HepG2 (cell line): Measurements from ENCODE around the gene PRM3. TPM values are rescaled to one million over a fixed set of nuclear protein-coding genes. Genes with fewer than 3 reads are reported as not detected.

ENCODE experiments used
- CAMTA2 ChIP-seq: sonication (generic); formaldehyde crosslinking; IDR thresholded peaks from 2 replicates; pipeline ENCODE4 v1.4.0; 2020; ENCODE audit warnings: mild to moderate bottlenecking, missing genetic modification reagents, borderline replicate concordance
- EHMT2 ChIP-seq: fragments of 200-600 bp; sonication (generic); IDR thresholded peaks from 2 replicates; pipeline ENCODE4 v1.7.0; 2017; ENCODE audit warnings: antibody characterized with exemption, low read depth, low read length, borderline replicate concordance
- HMGA1 ChIP-seq: sonication (generic); formaldehyde crosslinking; conservative IDR thresholded peaks from 2 replicates; pipeline ENCODE4 v1.4.0; 2020; ENCODE audit warnings: missing genetic modification reagents
- TBP ChIP-seq: sonication (generic); formaldehyde crosslinking; IDR thresholded peaks from 2 replicates; pipeline ENCODE4 v1.5.0; 2020; ENCODE audit warnings: missing genetic modification reagents
- ZFP82 ChIP-seq: sonication (generic); formaldehyde crosslinking; IDR thresholded peaks from 2 replicates; pipeline ENCODE4 v1.5.1; 2020; ENCODE audit warnings: mild to moderate bottlenecking, missing genetic modification reagents, borderline replicate concordance
- ZNF326 ChIP-seq: sonication (generic); formaldehyde crosslinking; IDR thresholded peaks from 2 replicates; pipeline ENCODE4 v1.4.0; 2020; ENCODE audit warnings: missing genetic modification reagents, borderline replicate concordance
- ZNF383 ChIP-seq: sonication (generic); formaldehyde crosslinking; IDR thresholded peaks from 2 replicates; pipeline ENCODE4 v1.4.0; 2020; ENCODE audit warnings: missing genetic modification reagents, mild to moderate bottlenecking, borderline replicate concordance
- ZNF879 ChIP-seq: sonication (generic); formaldehyde crosslinking; IDR thresholded peaks from 2 replicates; pipeline ENCODE4 v1.8.1; 2023; ENCODE audit warnings: missing genetic modification reagents
- ZSCAN29 ChIP-seq: sonication (generic); formaldehyde crosslinking; conservative IDR thresholded peaks from 2 replicates; pipeline ENCODE4 v1.4.0; 2020; ENCODE audit warnings: mild to moderate bottlenecking, missing genetic modification reagents
- polyA plus RNA-seq, 8 experiments: library from polyadenylated mRNA; depleted of rRNA in 3 of 8; stranded (reverse) in 7 of 8; unstranded in 1 of 8; fragments of >200 nt; fragmentation: Illumina TruSeq in 4 of 8; extraction: Trizol in 4 of 8; gene quantifications; 2 replicates each; pipeline versions ENCODE4 v1.2.1 to v1.2.3, GENCODE V29; 2011 to 2016; ENCODE audit warnings: low read depth in 4 of 8, missing spikeins in 1 of 8, mixed read lengths in 1 of 8; ENCODE audit not compliant: insufficient read depth in 1 of 8
- total RNA-seq, 5 experiments: library from RNA; depleted of rRNA; stranded (reverse); fragments of >200 nt; fragmentation: Illumina TruSeq; extraction: Trizol; gene quantifications; 2 replicates each; pipeline ENCODE4 v1.2.3, GENCODE V29; 2016; ENCODE audit warnings: low read depth in 1 of 5
- TF ChIP-seq, protein P1 (sequence below): sonication (generic); formaldehyde crosslinking; IDR thresholded peaks from 2 replicates; pipeline ENCODE4 v1.9.0; 2021; ENCODE audit warnings: missing genetic modification reagents, borderline replicate concordance
- TF ChIP-seq, protein P2 (sequence below): sonication (generic); formaldehyde crosslinking; IDR thresholded peaks from 2 replicates; pipeline ENCODE4 v1.5.0; 2020; ENCODE audit warnings: mild to moderate bottlenecking, missing genetic modification reagents, moderate library complexity
- TF ChIP-seq, protein P3 (sequence below): sonication (generic); formaldehyde crosslinking; IDR thresholded peaks from 2 replicates; pipeline ENCODE4 v1.4.0; 2020; ENCODE audit warnings: mild to moderate bottlenecking, missing genetic modification reagents, borderline replicate concordance
- TF ChIP-seq, protein P4 (sequence below): sonication (generic); formaldehyde crosslinking; IDR thresholded peaks from 2 replicates; pipeline ENCODE4 v1.4.0; 2020; ENCODE audit warnings: missing genetic modification reagents

PRM3 gene
- total and polyA plus RNA-seq, 2 of the 13 experiments (the other 11 are each of a cell fraction or from before 2014, with no cell fraction given) = not detected

DNA sequence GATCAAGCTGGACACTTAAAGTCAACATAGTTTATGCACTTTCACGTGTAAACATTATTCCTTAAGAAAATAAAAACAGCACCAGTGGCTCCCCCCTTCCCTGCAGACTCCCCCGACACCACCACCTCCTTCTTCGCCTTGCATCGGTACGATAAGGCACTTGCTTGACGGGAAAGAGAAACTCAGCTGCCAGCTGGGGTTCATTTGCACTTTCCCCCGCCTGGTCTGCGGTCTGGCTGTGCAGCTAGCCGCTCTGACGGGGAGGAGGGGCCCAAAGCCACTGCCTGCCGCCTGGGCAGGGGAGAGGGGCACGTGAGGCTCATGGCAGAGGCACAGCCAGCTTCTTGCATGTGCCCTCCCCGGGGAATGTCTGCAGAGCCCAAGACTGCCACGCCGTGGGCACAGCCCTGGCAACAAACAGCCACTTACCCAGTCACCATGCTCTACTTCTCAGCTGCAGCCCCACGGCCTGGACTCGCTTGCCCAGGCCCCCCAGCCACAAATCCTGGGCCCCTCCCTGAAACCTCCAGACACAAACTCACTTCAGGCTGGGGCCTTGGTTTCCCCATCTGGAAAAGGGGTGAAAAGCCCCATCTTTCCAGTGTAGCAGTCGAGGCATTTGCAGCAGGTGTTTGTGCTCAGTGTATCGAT is 24.2 kb upstream of the PRM3 start (continued):
- TF ChIP-seq, protein P1, sequence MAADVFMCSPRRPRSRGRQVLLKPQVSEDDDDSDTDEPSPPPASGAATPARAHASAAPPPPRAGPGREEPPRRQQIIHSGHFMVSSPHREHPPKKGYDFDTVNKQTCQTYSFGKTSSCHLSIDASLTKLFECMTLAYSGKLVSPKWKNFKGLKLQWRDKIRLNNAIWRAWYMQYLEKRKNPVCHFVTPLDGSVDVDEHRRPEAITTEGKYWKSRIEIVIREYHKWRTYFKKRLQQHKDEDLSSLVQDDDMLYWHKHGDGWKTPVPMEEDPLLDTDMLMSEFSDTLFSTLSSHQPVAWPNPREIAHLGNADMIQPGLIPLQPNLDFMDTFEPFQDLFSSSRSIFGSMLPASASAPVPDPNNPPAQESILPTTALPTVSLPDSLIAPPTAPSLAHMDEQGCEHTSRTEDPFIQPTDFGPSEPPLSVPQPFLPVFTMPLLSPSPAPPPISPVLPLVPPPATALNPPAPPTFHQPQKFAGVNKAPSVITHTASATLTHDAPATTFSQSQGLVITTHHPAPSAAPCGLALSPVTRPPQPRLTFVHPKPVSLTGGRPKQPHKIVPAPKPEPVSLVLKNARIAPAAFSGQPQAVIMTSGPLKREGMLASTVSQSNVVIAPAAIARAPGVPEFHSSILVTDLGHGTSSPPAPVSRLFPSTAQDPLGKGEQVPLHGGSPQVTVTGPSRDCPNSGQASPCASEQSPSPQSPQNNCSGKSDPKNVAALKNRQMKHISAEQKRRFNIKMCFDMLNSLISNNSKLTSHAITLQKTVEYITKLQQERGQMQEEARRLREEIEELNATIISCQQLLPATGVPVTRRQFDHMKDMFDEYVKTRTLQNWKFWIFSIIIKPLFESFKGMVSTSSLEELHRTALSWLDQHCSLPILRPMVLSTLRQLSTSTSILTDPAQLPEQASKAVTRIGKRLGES (CRISPR knock-in tag) = no peak
- TF ChIP-seq ZFP82 (CRISPR knock-in tag) = peak; percentile 87; the same call in 1 of the 2 replicates
- TF ChIP-seq, protein P2, sequence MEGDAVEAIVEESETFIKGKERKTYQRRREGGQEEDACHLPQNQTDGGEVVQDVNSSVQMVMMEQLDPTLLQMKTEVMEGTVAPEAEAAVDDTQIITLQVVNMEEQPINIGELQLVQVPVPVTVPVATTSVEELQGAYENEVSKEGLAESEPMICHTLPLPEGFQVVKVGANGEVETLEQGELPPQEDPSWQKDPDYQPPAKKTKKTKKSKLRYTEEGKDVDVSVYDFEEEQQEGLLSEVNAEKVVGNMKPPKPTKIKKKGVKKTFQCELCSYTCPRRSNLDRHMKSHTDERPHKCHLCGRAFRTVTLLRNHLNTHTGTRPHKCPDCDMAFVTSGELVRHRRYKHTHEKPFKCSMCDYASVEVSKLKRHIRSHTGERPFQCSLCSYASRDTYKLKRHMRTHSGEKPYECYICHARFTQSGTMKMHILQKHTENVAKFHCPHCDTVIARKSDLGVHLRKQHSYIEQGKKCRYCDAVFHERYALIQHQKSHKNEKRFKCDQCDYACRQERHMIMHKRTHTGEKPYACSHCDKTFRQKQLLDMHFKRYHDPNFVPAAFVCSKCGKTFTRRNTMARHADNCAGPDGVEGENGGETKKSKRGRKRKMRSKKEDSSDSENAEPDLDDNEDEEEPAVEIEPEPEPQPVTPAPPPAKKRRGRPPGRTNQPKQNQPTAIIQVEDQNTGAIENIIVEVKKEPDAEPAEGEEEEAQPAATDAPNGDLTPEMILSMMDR (CRISPR knock-in tag) = peak; percentile 47
- no peak for TF ChIP-seq ZSCAN29 (CRISPR knock-in tag)
- no peak for TF ChIP-seq HMGA1 (CRISPR knock-in tag)
- TF ChIP-seq, protein P3, sequence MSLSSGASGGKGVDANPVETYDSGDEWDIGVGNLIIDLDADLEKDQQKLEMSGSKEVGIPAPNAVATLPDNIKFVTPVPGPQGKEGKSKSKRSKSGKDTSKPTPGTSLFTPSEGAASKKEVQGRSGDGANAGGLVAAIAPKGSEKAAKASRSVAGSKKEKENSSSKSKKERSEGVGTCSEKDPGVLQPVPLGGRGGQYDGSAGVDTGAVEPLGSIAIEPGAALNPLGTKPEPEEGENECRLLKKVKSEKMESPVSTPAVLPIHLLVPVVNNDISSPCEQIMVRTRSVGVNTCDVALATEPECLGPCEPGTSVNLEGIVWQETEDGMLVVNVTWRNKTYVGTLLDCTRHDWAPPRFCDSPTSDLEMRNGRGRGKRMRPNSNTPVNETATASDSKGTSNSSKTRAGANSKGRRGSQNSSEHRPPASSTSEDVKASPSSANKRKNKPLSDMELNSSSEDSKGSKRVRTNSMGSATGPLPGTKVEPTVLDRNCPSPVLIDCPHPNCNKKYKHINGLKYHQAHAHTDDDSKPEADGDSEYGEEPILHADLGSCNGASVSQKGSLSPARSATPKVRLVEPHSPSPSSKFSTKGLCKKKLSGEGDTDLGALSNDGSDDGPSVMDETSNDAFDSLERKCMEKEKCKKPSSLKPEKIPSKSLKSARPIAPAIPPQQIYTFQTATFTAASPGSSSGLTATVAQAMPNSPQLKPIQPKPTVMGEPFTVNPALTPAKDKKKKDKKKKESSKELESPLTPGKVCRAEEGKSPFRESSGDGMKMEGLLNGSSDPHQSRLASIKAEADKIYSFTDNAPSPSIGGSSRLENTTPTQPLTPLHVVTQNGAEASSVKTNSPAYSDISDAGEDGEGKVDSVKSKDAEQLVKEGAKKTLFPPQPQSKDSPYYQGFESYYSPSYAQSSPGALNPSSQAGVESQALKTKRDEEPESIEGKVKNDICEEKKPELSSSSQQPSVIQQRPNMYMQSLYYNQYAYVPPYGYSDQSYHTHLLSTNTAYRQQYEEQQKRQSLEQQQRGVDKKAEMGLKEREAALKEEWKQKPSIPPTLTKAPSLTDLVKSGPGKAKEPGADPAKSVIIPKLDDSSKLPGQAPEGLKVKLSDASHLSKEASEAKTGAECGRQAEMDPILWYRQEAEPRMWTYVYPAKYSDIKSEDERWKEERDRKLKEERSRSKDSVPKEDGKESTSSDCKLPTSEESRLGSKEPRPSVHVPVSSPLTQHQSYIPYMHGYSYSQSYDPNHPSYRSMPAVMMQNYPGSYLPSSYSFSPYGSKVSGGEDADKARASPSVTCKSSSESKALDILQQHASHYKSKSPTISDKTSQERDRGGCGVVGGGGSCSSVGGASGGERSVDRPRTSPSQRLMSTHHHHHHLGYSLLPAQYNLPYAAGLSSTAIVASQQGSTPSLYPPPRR (CRISPR knock-in tag) = peak; percentile 38; the same call in 1 of the 2 replicates
- TF ChIP-seq, protein P4, sequence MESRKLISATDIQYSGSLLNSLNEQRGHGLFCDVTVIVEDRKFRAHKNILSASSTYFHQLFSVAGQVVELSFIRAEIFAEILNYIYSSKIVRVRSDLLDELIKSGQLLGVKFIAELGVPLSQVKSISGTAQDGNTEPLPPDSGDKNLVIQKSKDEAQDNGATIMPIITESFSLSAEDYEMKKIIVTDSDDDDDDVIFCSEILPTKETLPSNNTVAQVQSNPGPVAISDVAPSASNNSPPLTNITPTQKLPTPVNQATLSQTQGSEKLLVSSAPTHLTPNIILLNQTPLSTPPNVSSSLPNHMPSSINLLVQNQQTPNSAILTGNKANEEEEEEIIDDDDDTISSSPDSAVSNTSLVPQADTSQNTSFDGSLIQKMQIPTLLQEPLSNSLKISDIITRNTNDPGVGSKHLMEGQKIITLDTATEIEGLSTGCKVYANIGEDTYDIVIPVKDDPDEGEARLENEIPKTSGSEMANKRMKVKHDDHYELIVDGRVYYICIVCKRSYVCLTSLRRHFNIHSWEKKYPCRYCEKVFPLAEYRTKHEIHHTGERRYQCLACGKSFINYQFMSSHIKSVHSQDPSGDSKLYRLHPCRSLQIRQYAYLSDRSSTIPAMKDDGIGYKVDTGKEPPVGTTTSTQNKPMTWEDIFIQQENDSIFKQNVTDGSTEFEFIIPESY (CRISPR knock-in tag) = 0 out of 2 replicates have a peak, but pooled peaks have one; percentile 5
- TF ChIP-seq EHMT2 = no peak
- TF ChIP-seq ZNF383 (CRISPR knock-in tag) = no peak
- no peak for TF ChIP-seq ZNF326 (CRISPR knock-in tag)
- no peak; the same call in 1 of the 2 replicates for TF ChIP-seq ZNF879 (CRISPR knock-in tag)
- no peak for TF ChIP-seq TBP (CRISPR knock-in tag)
- no peak for TF ChIP-seq CAMTA2 (CRISPR knock-in tag)
